Measurements from ENCODE around the gene ADGRL3.
"Not testable (repeated sequence)": the region's sequence is repeated elsewhere in the genome, so short reads cannot be mapped to it uniquely, and the experiment has no call there.

ADGRL3 gene

GRCh38 chr4:61379406-61379805, 179.3 kb downstream of the ADGRL3 start:
- H3K36me3 ChIP-seq (replicated peaks; ENCODE audit: low read depth, low read length): no peaks in the 10 kb centered on the region
- H3K9me3 ChIP-seq (ENCODE audit: insufficient read depth, low read length): no peaks in the 10 kb centered on the region
- no peaks in the 10 kb centered on the region for H3K27me3 ChIP-seq (ENCODE audit: low read depth, low read length)
- no peak for TF ChIP-seq CTCF (IDR thresholded peaks at IDR 0.05; ENCODE audit: low read depth, low read length)
- no peak for TF ChIP-seq EZH2phosphoT487 (IDR thresholded peaks at IDR 0.05; ENCODE audit: low read depth)
- H3K79me2 ChIP-seq (ENCODE audit: low read length): no peaks in the 10 kb centered on the region
- H4K20me1 ChIP-seq (ENCODE audit: insufficient read depth, low read length): no peaks in the 10 kb centered on the region
- no peak overlapping the region for H3K9ac ChIP-seq (ENCODE audit: low read length)
- H2AFZ ChIP-seq (ENCODE audit: low read depth, low read length): no peak overlapping the region
- no peak overlapping the region for H3K4me2 ChIP-seq (ENCODE audit: low read length)
- no peak overlapping the region for H3K4me3 ChIP-seq (ENCODE audit: low read length)
- H3K4me1 ChIP-seq (ENCODE audit: low read length): no peaks in the 10 kb centered on the region
- H3K27ac ChIP-seq (ENCODE audit: low read length): no peak overlapping the region

- no peak for TF ChIP-seq EZH2phosphoT487 (IDR thresholded peaks at IDR 0.05; ENCODE audit: low read depth)
- TF ChIP-seq CTCF (IDR thresholded peaks at IDR 0.05; ENCODE audit: low read depth, low read length): no peak
- H2AFZ ChIP-seq (ENCODE audit: low read depth, low read length): no peak overlapping the region
- no peaks in the 10 kb centered on the region for H3K4me1 ChIP-seq (ENCODE audit: low read length)
- H3K27ac ChIP-seq (ENCODE audit: low read length): no peak overlapping the region
- no peaks in the 10 kb centered on the region for H3K9me3 ChIP-seq (ENCODE audit: insufficient read depth, low read length)
- H3K9ac ChIP-seq (ENCODE audit: low read length): no peak overlapping the region
- no peaks in the 10 kb centered on the region for H3K27me3 ChIP-seq (ENCODE audit: low read depth, low read length)
- H3K36me3 ChIP-seq (replicated peaks; ENCODE audit: low read depth, low read length): no peaks in the 10 kb centered on the region
- no peaks in the 10 kb centered on the region for H3K79me2 ChIP-seq (ENCODE audit: low read length)
- no peak overlapping the region for H3K4me2 ChIP-seq (ENCODE audit: low read length)
- H4K20me1 ChIP-seq (ENCODE audit: insufficient read depth, low read length): no peaks in the 10 kb centered on the region
- no peak overlapping the region for H3K4me3 ChIP-seq (ENCODE audit: low read length)
These were observed 180.7 kb downstream of the ADGRL3 start for GRCh38 chr4:61380865-61381264.

GRCh38 chr4:61385256-61385655, 185.1 kb downstream of the ADGRL3 start:
- no peaks in the 10 kb centered on the region for H4K20me1 ChIP-seq (ENCODE audit: insufficient read depth, low read length)
- no peaks in the 10 kb centered on the region for H3K9me3 ChIP-seq (ENCODE audit: insufficient read depth, low read length)
- no peaks in the 10 kb centered on the region for H3K36me3 ChIP-seq (replicated peaks; ENCODE audit: low read depth, low read length)
- H3K27me3 ChIP-seq (ENCODE audit: low read depth, low read length): no peaks in the 10 kb centered on the region
- H3K27ac ChIP-seq (ENCODE audit: low read length): no peak overlapping the region
- no peak overlapping the region for H3K4me3 ChIP-seq (ENCODE audit: low read length)
- TF ChIP-seq EZH2phosphoT487 (IDR thresholded peaks at IDR 0.05; ENCODE audit: low read depth) (no peak), CTCF (IDR thresholded peaks at IDR 0.05; ENCODE audit: low read depth, low read length) (no peak)
- H3K4me2 ChIP-seq (ENCODE audit: low read length): no peak overlapping the region
- no peak overlapping the region for H3K9ac ChIP-seq (ENCODE audit: low read length)
- no peaks in the 10 kb centered on the region for H3K79me2 ChIP-seq (ENCODE audit: low read length)
- no peaks in the 10 kb centered on the region for H3K4me1 ChIP-seq (ENCODE audit: low read length)
- no peak overlapping the region for H2AFZ ChIP-seq (ENCODE audit: low read depth, low read length)

GRCh38 chr4:61387372-61387771, 187.2 kb downstream of the ADGRL3 start:
- H3K79me2 ChIP-seq (ENCODE audit: low read length); H3K27ac ChIP-seq (ENCODE audit: low read length); H3K27me3 ChIP-seq (ENCODE audit: low read depth, low read length); H2AFZ ChIP-seq (ENCODE audit: low read depth, low read length); H3K9me3 ChIP-seq (ENCODE audit: insufficient read depth, low read length); H3K4me1 ChIP-seq (ENCODE audit: low read length); H3K4me2 ChIP-seq (ENCODE audit: low read length); H3K9ac ChIP-seq (ENCODE audit: low read length); H4K20me1 ChIP-seq (ENCODE audit: insufficient read depth, low read length); H3K4me3 ChIP-seq (ENCODE audit: low read length); H3K36me3 ChIP-seq (replicated peaks; ENCODE audit: low read depth, low read length): not testable (repeated sequence)

- Histone ChIP-seq H3K36me3 (replicated peaks; ENCODE audit: low read depth, low read length) (no peaks in the 10 kb centered on the region), H3K9me3 (ENCODE audit: insufficient read depth, low read length) (no peaks in the 10 kb centered on the region), H4K20me1 (ENCODE audit: insufficient read depth, low read length) (no peaks in the 10 kb centered on the region), H3K9ac (ENCODE audit: low read length) (no peak overlapping the region), H3K4me3 (ENCODE audit: low read length) (no peak overlapping the region), H3K27ac (ENCODE audit: low read length) (no peak overlapping the region), H3K4me2 (ENCODE audit: low read length) (no peak overlapping the region), H2AFZ (ENCODE audit: low read depth, low read length) (no peak overlapping the region), H3K4me1 (ENCODE audit: low read length) (no peaks in the 10 kb centered on the region), H3K27me3 (ENCODE audit: low read depth, low read length) (no peaks in the 10 kb centered on the region), H3K79me2 (ENCODE audit: low read length) (no peaks in the 10 kb centered on the region)
- no peak for TF ChIP-seq CTCF (IDR thresholded peaks at IDR 0.05; ENCODE audit: low read depth, low read length)
- no peak for TF ChIP-seq EZH2phosphoT487 (IDR thresholded peaks at IDR 0.05; ENCODE audit: low read depth)
These were observed 189.5 kb downstream of the ADGRL3 start for GRCh38 chr4:61389640-61390039.

Measured in OCI-LY3 (cell line).